Neural progenitor cell (in vitro differentiated cells): ENCODE results near the gene STAP1. TPM values are rescaled to one million over a fixed set of nuclear protein-coding genes. Genes with fewer than 3 reads are reported as not detected.

Experiments
- DNase-seq: peaks from one replicate; pipeline ENCODE4 v3.0.0-alpha.2; 2016; ENCODE audit warnings: low spot score
- H2AFZ ChIP-seq: fragments of 200-600 bp; sonication (generic); replicated peaks from 2 replicates; pipeline ENCODE4 v1.6.1; 2016; ENCODE audit warnings: antibody characterized with exemption
- H3F3A ChIP-seq: fragments of 200-600 bp; sonication (generic); 2 replicates; pipeline ENCODE4 v1.6.1; 2016; ENCODE audit warnings: antibody characterized with exemption, low read depth
- H3K27ac ChIP-seq: fragments of 200-600 bp; sonication (generic); 2 replicates; pipeline ENCODE4 v1.5.1; 2016; ENCODE audit warnings: mild to moderate bottlenecking
- H3K27me3 ChIP-seq: fragments of 200-600 bp; sonication (generic); 2 replicates; pipeline ENCODE4 v1.6.1; 2016; ENCODE audit warnings: mild to moderate bottlenecking, moderate library complexity
- H3K36me3 ChIP-seq: fragments of 200-600 bp; sonication (generic); 2 replicates; pipeline ENCODE4 v1.5.1; 2016
- H3K4me1 ChIP-seq: fragments of 200-600 bp; sonication (generic); 2 replicates; pipeline ENCODE4 v1.6.1; 2016; ENCODE audit warnings: mixed run types
- H3K4me2 ChIP-seq: fragments of 200-600 bp; sonication (generic); 2 replicates; pipeline ENCODE4 v1.6.1; 2016
- H3K4me3 ChIP-seq: fragments of 200-600 bp; sonication (generic); 2 replicates; pipeline ENCODE4 v1.5.1; 2016
- H3K79me2 ChIP-seq: fragments of 200-600 bp; sonication (generic); 2 replicates; pipeline ENCODE4 v1.6.1; 2016; ENCODE audit warnings: low read depth
- H3K9ac ChIP-seq: fragments of 200-600 bp; sonication (generic); 2 replicates; pipeline ENCODE4 v1.6.1; 2016
- H3K9me3 ChIP-seq: fragments of 200-600 bp; sonication (generic); 2 replicates; pipeline ENCODE4 v1.5.1; 2016; ENCODE audit warnings: low read depth
- H4K20me1 ChIP-seq: fragments of 200-600 bp; sonication (generic); 2 replicates; pipeline ENCODE4 v1.6.1; 2016; ENCODE audit warnings: low read depth
- H3K27ac Mint-ChIP-seq: 3 replicates; pipeline ENCODE4 v1.8.0; 2021; ENCODE audit warnings: mixed read lengths
- H3K27me3 Mint-ChIP-seq: 2 replicates; pipeline ENCODE4 v1.8.0; 2022; ENCODE audit warnings: low read depth, mild to moderate bottlenecking, inconsistent platforms, moderate library complexity, mixed read lengths; ENCODE audit not compliant: insufficient read depth
- H3K36me3 Mint-ChIP-seq: 3 replicates; pipeline ENCODE4 v1.8.0; 2021; ENCODE audit warnings: mixed read lengths
- H3K4me1 Mint-ChIP-seq: 3 replicates; pipeline ENCODE4 v1.8.0; 2021; ENCODE audit warnings: mixed read lengths
- H3K4me3 Mint-ChIP-seq: 3 replicates; pipeline ENCODE4 v1.8.0; 2021; ENCODE audit warnings: mild to moderate bottlenecking, moderate library complexity, mixed read lengths
- H3K9me3 Mint-ChIP-seq: 3 replicates; pipeline ENCODE4 v1.8.0; 2020; ENCODE audit warnings: mixed read lengths
- CTCF ChIP-seq: fragments of 200-600 bp; sonication (generic); IDR thresholded peaks from 2 replicates; pipeline ENCODE4 v1.5.1; 2017; ENCODE audit warnings: antibody characterized with exemption, mild to moderate bottlenecking
- EZH2 ChIP-seq: fragments of 200-600 bp; sonication (generic); IDR thresholded peaks from 2 replicates; pipeline ENCODE4 v1.6.1; 2017; ENCODE audit warnings: antibody characterized with exemption, mild to moderate bottlenecking, moderate library complexity
- EZH2phosphoT487 ChIP-seq: fragments of 200-600 bp; sonication (generic); IDR thresholded peaks from 2 replicates; pipeline ENCODE4 v1.6.1; 2017; ENCODE audit warnings: antibody characterized with exemption
- total RNA-seq: library from RNA; depleted of rRNA; stranded (reverse); fragments of >200 nt; gene quantifications from 2 replicates; pipeline ENCODE4 v1.2.3, GENCODE V29; 2015; ENCODE audit warnings: low replicate concordance

Gene STAP1
- total RNA-seq, 1 donor from 2014 or later = not detected

DNA sequence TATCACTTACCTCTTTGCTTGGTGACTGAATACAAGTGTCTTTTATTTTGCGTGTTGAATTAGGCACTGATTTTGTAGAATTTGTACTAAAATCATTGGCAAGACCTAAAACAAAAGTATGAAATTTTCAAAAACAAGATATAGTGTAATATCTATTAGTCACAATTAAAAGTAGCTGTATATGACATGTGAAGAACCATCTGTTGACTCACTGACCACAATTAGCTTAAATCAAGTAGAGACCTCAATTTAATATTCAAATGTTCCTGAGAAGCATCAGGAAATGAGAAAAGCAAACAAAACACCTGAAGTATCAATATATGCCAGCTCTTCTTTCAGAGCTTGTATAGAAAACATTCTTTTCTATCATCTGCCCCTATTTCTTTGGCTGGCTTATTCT, 18.7 kb upstream of the STAP1 start:
- no peak overlapping the region for H3K9ac ChIP-seq
- peaks cover 10% of the 10 kb centered on the region for H3K4me1 Mint-ChIP-seq
- H3K4me3 ChIP-seq = no peak overlapping the region
- DNase-seq = no peak
- no peaks in the 10 kb centered on the region for H3K27me3 Mint-ChIP-seq
- H3K27me3 ChIP-seq = no peaks in the 10 kb centered on the region
- no peak overlapping the region for H3K4me3 Mint-ChIP-seq
- no peak overlapping the region for H3K4me2 ChIP-seq
- no peaks in the 10 kb centered on the region for H3F3A ChIP-seq
- H3K36me3 Mint-ChIP-seq = peaks cover 29% of the 10 kb centered on the region
- H3K27ac ChIP-seq = no peak overlapping the region
- no peaks in the 10 kb centered on the region for H3K9me3 ChIP-seq
- no peak overlapping the region for H3K27ac Mint-ChIP-seq
- TF ChIP-seq CTCF (no peak), EZH2 (no peak), EZH2phosphoT487 (no peak)
- no peaks in the 10 kb centered on the region for H3K9me3 Mint-ChIP-seq
- H3K4me1 ChIP-seq = peaks cover 11% of the 10 kb centered on the region
- H3K36me3 ChIP-seq = peaks cover 39% of the 10 kb centered on the region
- peaks cover 5% of the 10 kb centered on the region for H4K20me1 ChIP-seq
- peaks cover 62% of the 10 kb centered on the region for H3K79me2 ChIP-seq
- H2AFZ ChIP-seq = no peak overlapping the region

GRCh38 chr4:67542076-67542475, 16.5 kb upstream of the STAP1 start:
- Mint-ChIP-seq H3K36me3 (peaks cover 18% of the 10 kb centered on the region), H3K4me3 (no peak overlapping the region), H3K27me3 (no peaks in the 10 kb centered on the region), H3K27ac (no peak overlapping the region), H3K9me3 (no peaks in the 10 kb centered on the region), H3K4me1 (peaks cover 13% of the 10 kb centered on the region)
- no peak overlapping the region for H3K27ac ChIP-seq
- peaks cover 15% of the 10 kb centered on the region for H3K4me1 ChIP-seq
- H3K36me3 ChIP-seq = peaks cover 20% of the 10 kb centered on the region
- no peak overlapping the region for H3K9ac ChIP-seq
- H3K9me3 ChIP-seq = no peaks in the 10 kb centered on the region
- H3K4me3 ChIP-seq = no peak overlapping the region
- peaks cover 54% of the 10 kb centered on the region for H3K79me2 ChIP-seq
- TF ChIP-seq CTCF (no peak), EZH2phosphoT487 (no peak), EZH2 (no peak)
- no peak overlapping the region for H2AFZ ChIP-seq
- DNase-seq = no peak
- no peaks in the 10 kb centered on the region for H3K27me3 ChIP-seq
- H3K4me2 ChIP-seq = no peak overlapping the region
- H4K20me1 ChIP-seq = peaks cover 5% of the 10 kb centered on the region
- H3F3A ChIP-seq = no peaks in the 10 kb centered on the region

DNA sequence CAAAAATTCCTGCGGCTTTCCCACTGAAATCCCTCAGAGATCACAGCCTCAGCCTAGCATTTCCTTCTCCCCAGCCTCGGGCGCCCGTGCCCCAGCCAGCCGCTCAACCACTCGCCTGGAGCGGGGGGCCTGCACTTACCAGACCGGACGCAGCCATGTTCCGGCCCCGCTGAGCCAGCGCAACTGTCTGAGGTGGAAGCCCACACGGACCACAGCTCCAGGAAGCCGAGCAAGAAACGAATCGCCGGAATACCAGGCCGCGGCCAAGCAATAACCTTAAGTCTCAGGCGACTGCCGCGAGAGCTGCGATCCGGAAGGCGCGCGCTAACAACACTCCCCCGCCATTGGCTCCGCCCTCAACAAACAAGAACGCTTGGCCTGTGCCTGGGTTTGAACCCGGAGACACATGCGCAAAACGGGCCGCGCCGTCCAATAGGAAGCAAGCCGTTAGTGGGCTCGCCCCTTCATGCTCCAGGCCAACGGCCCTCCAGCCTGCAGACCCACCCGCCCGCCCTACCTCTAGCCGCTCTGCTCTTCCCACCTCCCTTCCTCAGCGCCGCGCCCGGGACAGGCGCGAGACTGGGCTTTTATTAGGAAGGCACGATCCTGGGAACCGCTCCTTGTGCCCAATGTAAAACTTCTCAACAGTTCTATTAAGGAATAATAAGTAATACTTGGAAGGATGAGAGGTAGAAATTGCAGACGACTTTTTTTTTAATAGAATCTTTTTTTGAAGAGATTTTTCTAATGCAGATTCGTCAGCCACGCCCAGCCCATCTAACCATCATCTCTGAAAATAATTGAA, 13.1 kb upstream of the STAP1 start, which contains the start of gene CENPC:
Gene CENPC, minus strand, starts transcription at position 305 of the 805 bp plus-strand sequence. Its CDS starts 148 bp downstream, at position 157.
- H3K36me3 Mint-ChIP-seq = peaks cover 4% of the 10 kb centered on the region

More for the DNA sequence above, 13.1 kb upstream of the STAP1 start, which contains the start of gene CENPC:
- peak within 1 kb of the TSS; percentile 71 for H2AFZ ChIP-seq
- peak; percentile 98 for DNase-seq
- H4K20me1 ChIP-seq = peaks cover 5% of the 10 kb centered on the region
- no peaks in the 10 kb centered on the region for H3K36me3 ChIP-seq
- no peaks in the 10 kb centered on the region for H3K9me3 Mint-ChIP-seq
- H3K27me3 Mint-ChIP-seq = peaks cover 3% of the 10 kb centered on the region
- H3K27me3 ChIP-seq = no peaks in the 10 kb centered on the region
- H3K4me1 Mint-ChIP-seq = peaks cover 13% of the 10 kb centered on the region
- TF ChIP-seq CTCF = no peak
- TF ChIP-seq EZH2 = no peak
- H3K9ac ChIP-seq = peak within 1 kb of the TSS; percentile 97
- H3K79me2 ChIP-seq = peaks cover 47% of the 10 kb centered on the region
- H3K9me3 ChIP-seq = no peaks in the 10 kb centered on the region
- peak within 1 kb of the TSS; percentile 86 for H3K4me2 ChIP-seq
- H3K27ac ChIP-seq = peak within 1 kb of the TSS; percentile 87
- H3K4me3 Mint-ChIP-seq = peak within 1 kb of the TSS; percentile 97
- no peaks in the 10 kb centered on the region for H3F3A ChIP-seq
- H3K4me3 ChIP-seq = peak within 1 kb of the TSS; percentile 83
- peaks cover 15% of the 10 kb centered on the region for H3K4me1 ChIP-seq
- H3K27ac Mint-ChIP-seq = peak within 1 kb of the TSS; percentile 100
